HepG2 (cell line): ENCODE results near the gene NSFL1C. TPM values are rescaled to one million over a fixed set of nuclear protein-coding genes. Genes with fewer than 3 reads are reported as not detected.

ENCODE experiments used
- BORCS8-MEF2B ChIP-seq: sonication (generic); formaldehyde crosslinking; IDR thresholded peaks from 2 replicates; pipeline ENCODE4 v1.8.0; 2022; ENCODE audit warnings: mild to moderate bottlenecking, missing genetic modification reagents
- CBX1 ChIP-seq: IDR thresholded peaks from one replicate; pipeline ENCODE4 v1.6.1; 2016; ENCODE audit warnings: antibody characterized with exemption, low read depth
- DMAP1 ChIP-seq: IDR thresholded peaks from 2 replicates; pipeline ENCODE4 v1.6.1; 2016
- EHMT2 ChIP-seq: fragments of 200-600 bp; sonication (generic); IDR thresholded peaks from 2 replicates; pipeline ENCODE4 v1.7.0; 2017; ENCODE audit warnings: antibody characterized with exemption, low read depth, low read length, borderline replicate concordance
- ELF1 ChIP-seq: sonication (generic); formaldehyde crosslinking; IDR thresholded peaks from 2 replicates; pipeline ENCODE4 v1.4.0; 2020; ENCODE audit warnings: missing genetic modification reagents
- FOXJ3 ChIP-seq: sonication (generic); formaldehyde crosslinking; IDR thresholded peaks from 2 replicates; pipeline ENCODE4 v1.4.0; 2020; ENCODE audit warnings: missing genetic modification reagents, mild to moderate bottlenecking, borderline replicate concordance
- KMT2B ChIP-seq: IDR thresholded peaks from 2 replicates; pipeline ENCODE4 v1.6.1; 2016; ENCODE audit warnings: missing genetic modification reagents, missing compliant biosample characterization
- RFX3 ChIP-seq: IDR thresholded peaks from 2 replicates; pipeline ENCODE4 v1.6.1; 2016; ENCODE audit warnings: missing biosample characterization, missing genetic modification reagents
- RFX5 ChIP-seq: IDR thresholded peaks from 2 replicates; pipeline ENCODE4 v1.6.1; 2011; ENCODE audit warnings: low read depth, low read length, improper control_type of control experiment
- RXRA ChIP-seq: sonication (generic); formaldehyde crosslinking; IDR thresholded peaks from 2 replicates; pipeline ENCODE4 v1.5.1; 2020; ENCODE audit warnings: missing genetic modification reagents
- ZBTB3 ChIP-seq: sonication (generic); formaldehyde crosslinking; IDR thresholded peaks from 2 replicates; pipeline ENCODE4 v1.4.0; 2020; ENCODE audit warnings: low read depth, mild to moderate bottlenecking, moderate library complexity, missing genetic modification reagents, borderline replicate concordance
- ZEB1 ChIP-seq: IDR thresholded peaks from 2 replicates; pipeline ENCODE4 v1.6.1; 2012; ENCODE audit warnings: mild to moderate bottlenecking, low read depth, inconsistent platforms; ENCODE audit not compliant: insufficient replicate concordance
- ZNF121 ChIP-seq: sonication (generic); formaldehyde crosslinking; IDR thresholded peaks from 2 replicates; pipeline ENCODE4 v1.5.0; 2020; ENCODE audit warnings: mild to moderate bottlenecking, missing genetic modification reagents
- ZNF557 ChIP-seq: sonication (generic); formaldehyde crosslinking; IDR thresholded peaks from 2 replicates; pipeline ENCODE4 v1.4.0; 2020; ENCODE audit warnings: missing genetic modification reagents
- ZNF614 ChIP-seq: IDR thresholded peaks from 2 replicates; pipeline ENCODE4 v1.6.1; 2018; ENCODE audit warnings: missing biosample characterization, missing genetic modification reagents, inconsistent platforms, borderline replicate concordance
- ZNF737 ChIP-seq: sonication (generic); formaldehyde crosslinking; IDR thresholded peaks from 2 replicates; pipeline ENCODE4 v1.5.0; 2020; ENCODE audit warnings: missing genetic modification reagents, mild to moderate bottlenecking, borderline replicate concordance
- ZNF879 ChIP-seq: sonication (generic); formaldehyde crosslinking; IDR thresholded peaks from 2 replicates; pipeline ENCODE4 v1.8.1; 2023; ENCODE audit warnings: missing genetic modification reagents
- ZSCAN29 ChIP-seq: sonication (generic); formaldehyde crosslinking; conservative IDR thresholded peaks from 2 replicates; pipeline ENCODE4 v1.4.0; 2020; ENCODE audit warnings: mild to moderate bottlenecking, missing genetic modification reagents
- polyA plus RNA-seq, 8 experiments: library from polyadenylated mRNA; depleted of rRNA in 3 of 8; stranded (reverse) in 7 of 8; unstranded in 1 of 8; fragments of >200 nt; fragmentation: Illumina TruSeq in 4 of 8; extraction: Trizol in 4 of 8; gene quantifications; 2 replicates each; pipeline versions ENCODE4 v1.2.1 to v1.2.3, GENCODE V29; 2011 to 2016; ENCODE audit warnings: low read depth in 4 of 8, missing spikeins in 1 of 8, mixed read lengths in 1 of 8; ENCODE audit not compliant: insufficient read depth in 1 of 8
- total RNA-seq, 5 experiments: library from RNA; depleted of rRNA; stranded (reverse); fragments of >200 nt; fragmentation: Illumina TruSeq; extraction: Trizol; gene quantifications; 2 replicates each; pipeline ENCODE4 v1.2.3, GENCODE V29; 2016; ENCODE audit warnings: low read depth in 1 of 5
- TF ChIP-seq, protein P1 (sequence below): sonication (generic); formaldehyde crosslinking; IDR thresholded peaks from 2 replicates; pipeline ENCODE4 v1.5.1; 2020; ENCODE audit warnings: mild to moderate bottlenecking, moderate library complexity, missing genetic modification reagents
- TF ChIP-seq, protein P2 (sequence below): sonication (generic); formaldehyde crosslinking; conservative IDR thresholded peaks from 2 replicates; pipeline ENCODE4 v1.8.1; 2023; ENCODE audit warnings: missing genetic modification reagents
- TF ChIP-seq, protein P3 (sequence below): sonication (generic); formaldehyde crosslinking; IDR thresholded peaks from 2 replicates; pipeline ENCODE4 v1.9.0; 2021; ENCODE audit warnings: missing genetic modification reagents, mild to moderate bottlenecking, borderline replicate concordance
- TF ChIP-seq, protein P4 (sequence below): IDR thresholded peaks from 2 replicates; pipeline ENCODE4 v1.6.1; 2016; ENCODE audit warnings: missing compliant biosample characterization, missing genetic modification reagents, borderline replicate concordance
- TF ChIP-seq, protein P5 (sequence below): sonication (generic); formaldehyde crosslinking; conservative IDR thresholded peaks from 2 replicates; pipeline ENCODE4 v1.8.0; 2022; ENCODE audit warnings: low read depth, missing genetic modification reagents

The NSFL1C gene
- total and polyA plus RNA-seq, 2 of the 13 experiments (the other 11 are each of a cell fraction or from before 2014, with no cell fraction given): 22.9 to 62.7 TPM

DNA sequence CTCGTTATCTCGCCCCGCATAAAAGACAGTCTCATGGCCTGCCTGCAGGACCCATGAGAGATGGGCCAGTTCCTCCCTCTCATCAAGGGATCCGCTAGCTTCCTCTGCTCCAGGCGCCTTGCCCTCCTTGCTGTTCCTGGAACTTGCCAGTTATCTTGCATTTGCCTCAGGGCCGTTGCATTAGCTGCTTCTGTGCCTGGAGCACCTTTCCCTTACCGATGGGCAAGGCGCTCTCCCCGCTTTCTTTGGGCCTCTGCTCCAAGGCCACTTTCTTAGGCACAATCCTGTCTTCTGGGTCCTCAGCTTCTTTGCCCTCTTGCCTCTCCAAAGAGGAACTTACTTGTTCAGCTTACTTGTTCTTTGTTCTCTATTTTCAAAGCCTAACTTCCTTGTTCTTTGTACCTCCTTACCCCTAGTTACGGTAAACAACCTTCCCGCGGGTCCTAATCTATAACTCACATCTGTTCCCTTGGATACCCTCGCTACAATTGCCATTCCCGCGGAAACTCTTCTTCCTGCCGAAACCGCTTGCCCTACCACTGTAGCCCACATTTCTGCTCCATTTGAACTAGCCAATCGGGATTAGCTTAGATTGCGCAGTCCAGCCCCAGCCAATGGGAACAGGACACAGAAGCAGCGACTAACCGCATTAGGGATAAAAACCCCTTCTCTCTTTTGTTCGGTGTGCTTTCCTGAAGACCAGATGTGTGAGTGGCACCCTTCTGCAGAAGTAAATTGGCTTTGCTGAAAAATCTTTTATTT lies 887 bp upstream of the NSFL1C start (continued):
- TF ChIP-seq, protein P1, sequence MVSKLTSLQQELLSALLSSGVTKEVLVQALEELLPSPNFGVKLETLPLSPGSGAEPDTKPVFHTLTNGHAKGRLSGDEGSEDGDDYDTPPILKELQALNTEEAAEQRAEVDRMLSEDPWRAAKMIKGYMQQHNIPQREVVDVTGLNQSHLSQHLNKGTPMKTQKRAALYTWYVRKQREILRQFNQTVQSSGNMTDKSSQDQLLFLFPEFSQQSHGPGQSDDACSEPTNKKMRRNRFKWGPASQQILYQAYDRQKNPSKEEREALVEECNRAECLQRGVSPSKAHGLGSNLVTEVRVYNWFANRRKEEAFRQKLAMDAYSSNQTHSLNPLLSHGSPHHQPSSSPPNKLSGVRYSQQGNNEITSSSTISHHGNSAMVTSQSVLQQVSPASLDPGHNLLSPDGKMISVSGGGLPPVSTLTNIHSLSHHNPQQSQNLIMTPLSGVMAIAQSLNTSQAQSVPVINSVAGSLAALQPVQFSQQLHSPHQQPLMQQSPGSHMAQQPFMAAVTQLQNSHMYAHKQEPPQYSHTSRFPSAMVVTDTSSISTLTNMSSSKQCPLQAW (CRISPR knock-in tag): peak; percentile 15; the same call in 1 of the 2 replicates
- TF ChIP-seq ZNF737 (CRISPR knock-in tag) (peak; percentile 47; the same call in 1 of the 2 replicates), ZNF557 (CRISPR knock-in tag) (no peak), RFX5 (peak; percentile 36; the same call in 1 of the 2 replicates), ZNF614 (CRISPR knock-in tag) (no peak; the same call in 1 of the 2 replicates), ZSCAN29 (CRISPR knock-in tag) (no peak), DMAP1 (CRISPR knock-in tag) (no peak), ELF1 (CRISPR knock-in tag) (peak; percentile 14; the same call in 1 of the 2 replicates), ZNF879 (CRISPR knock-in tag) (no peak), KMT2B (CRISPR knock-in tag) (0 out of 2 replicates have a peak, but pooled peaks have one; percentile 31), CBX1 (no peak), EHMT2 (no peak), ZBTB3 (CRISPR knock-in tag) (no peak), BORCS8-MEF2B (CRISPR knock-in tag) (no peak), RXRA (CRISPR knock-in tag) (0 out of 2 replicates have a peak, but pooled peaks have one; percentile 6), FOXJ3 (CRISPR knock-in tag) (no peak), ZNF121 (no peak), RFX3 (peak; percentile 74), ZEB1 (peak; percentile 60)
- TF ChIP-seq, protein P2, sequence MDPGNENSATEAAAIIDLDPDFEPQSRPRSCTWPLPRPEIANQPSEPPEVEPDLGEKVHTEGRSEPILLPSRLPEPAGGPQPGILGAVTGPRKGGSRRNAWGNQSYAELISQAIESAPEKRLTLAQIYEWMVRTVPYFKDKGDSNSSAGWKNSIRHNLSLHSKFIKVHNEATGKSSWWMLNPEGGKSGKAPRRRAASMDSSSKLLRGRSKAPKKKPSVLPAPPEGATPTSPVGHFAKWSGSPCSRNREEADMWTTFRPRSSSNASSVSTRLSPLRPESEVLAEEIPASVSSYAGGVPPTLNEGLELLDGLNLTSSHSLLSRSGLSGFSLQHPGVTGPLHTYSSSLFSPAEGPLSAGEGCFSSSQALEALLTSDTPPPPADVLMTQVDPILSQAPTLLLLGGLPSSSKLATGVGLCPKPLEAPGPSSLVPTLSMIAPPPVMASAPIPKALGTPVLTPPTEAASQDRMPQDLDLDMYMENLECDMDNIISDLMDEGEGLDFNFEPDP (CRISPR knock-in tag): 0 out of 2 replicates have a peak, but pooled peaks have one; percentile 77
- TF ChIP-seq, protein P3, sequence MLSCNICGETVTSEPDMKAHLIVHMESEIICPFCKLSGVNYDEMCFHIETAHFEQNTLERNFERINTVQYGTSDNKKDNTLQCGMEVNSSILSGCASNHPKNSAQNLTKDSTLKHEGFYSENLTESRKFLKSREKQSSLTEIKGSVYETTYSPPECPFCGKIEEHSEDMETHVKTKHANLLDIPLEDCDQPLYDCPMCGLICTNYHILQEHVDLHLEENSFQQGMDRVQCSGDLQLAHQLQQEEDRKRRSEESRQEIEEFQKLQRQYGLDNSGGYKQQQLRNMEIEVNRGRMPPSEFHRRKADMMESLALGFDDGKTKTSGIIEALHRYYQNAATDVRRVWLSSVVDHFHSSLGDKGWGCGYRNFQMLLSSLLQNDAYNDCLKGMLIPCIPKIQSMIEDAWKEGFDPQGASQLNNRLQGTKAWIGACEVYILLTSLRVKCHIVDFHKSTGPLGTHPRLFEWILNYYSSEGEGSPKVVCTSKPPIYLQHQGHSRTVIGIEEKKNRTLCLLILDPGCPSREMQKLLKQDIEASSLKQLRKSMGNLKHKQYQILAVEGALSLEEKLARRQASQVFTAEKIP: no peak
- TF ChIP-seq, protein P4, sequence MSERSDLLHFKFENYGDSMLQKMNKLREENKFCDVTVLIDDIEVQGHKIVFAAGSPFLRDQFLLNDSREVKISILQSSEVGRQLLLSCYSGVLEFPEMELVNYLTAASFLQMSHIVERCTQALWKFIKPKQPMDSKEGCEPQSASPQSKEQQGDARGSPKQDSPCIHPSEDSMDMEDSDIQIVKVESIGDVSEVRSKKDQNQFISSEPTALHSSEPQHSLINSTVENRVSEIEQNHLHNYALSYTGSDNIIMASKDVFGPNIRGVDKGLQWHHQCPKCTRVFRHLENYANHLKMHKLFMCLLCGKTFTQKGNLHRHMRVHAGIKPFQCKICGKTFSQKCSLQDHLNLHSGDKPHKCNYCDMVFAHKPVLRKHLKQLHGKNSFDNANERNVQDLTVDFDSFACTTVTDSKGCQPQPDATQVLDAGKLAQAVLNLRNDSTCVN (CRISPR knock-in tag): 0 out of 2 replicates have a peak, but pooled peaks have one; percentile 68
- TF ChIP-seq, protein P5, sequence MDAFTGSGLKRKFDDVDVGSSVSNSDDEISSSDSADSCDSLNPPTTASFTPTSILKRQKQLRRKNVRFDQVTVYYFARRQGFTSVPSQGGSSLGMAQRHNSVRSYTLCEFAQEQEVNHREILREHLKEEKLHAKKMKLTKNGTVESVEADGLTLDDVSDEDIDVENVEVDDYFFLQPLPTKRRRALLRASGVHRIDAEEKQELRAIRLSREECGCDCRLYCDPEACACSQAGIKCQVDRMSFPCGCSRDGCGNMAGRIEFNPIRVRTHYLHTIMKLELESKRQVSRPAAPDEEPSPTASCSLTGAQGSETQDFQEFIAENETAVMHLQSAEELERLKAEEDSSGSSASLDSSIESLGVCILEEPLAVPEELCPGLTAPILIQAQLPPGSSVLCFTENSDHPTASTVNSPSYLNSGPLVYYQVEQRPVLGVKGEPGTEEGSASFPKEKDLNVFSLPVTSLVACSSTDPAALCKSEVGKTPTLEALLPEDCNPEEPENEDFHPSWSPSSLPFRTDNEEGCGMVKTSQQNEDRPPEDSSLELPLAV (CRISPR knock-in tag): no peak
